Measurements from ENCODE around the gene ATXN7L1. TPM values are rescaled to one million over a fixed set of nuclear protein-coding genes. Genes with fewer than 3 reads are reported as not detected.

ATXN7L1 gene
- total RNA-seq, 3 donors from 2014 or later: 19.7 to 29.5 (median 26.0) TPM

GRCh38 chr7:105803429-105803736 is 73.0 kb downstream of the ATXN7L1 start:
- DNase-seq: no peak
- no peaks in the 10 kb centered on the region for H3K36me3 ChIP-seq (ENCODE audit: low read depth)
- H3K4me1 ChIP-seq (ENCODE audit: low read depth): no peaks in the 10 kb centered on the region
- intact Hi-C loops (cut with DNase I, micrococcal nuclease): no loop called here
- H3K9me3 ChIP-seq: no peaks in the 10 kb centered on the region
- no peak for ATAC-seq
- TF ChIP-seq CTCF (IDR thresholded peaks at IDR 0.05): no peak
- H3K4me3 ChIP-seq: no peak overlapping the region

GRCh38 chr7:105802604-105803428 is 73.6 kb downstream of the ATXN7L1 start:
- DNase-seq: no peak
- Histone ChIP-seq H3K9me3 (no peaks in the 10 kb centered on the region), H3K4me1 (ENCODE audit: low read depth) (no peaks in the 10 kb centered on the region), H3K36me3 (ENCODE audit: low read depth) (no peaks in the 10 kb centered on the region), H3K4me3 (no peak overlapping the region)
- ATAC-seq: peak; percentile 15
- intact Hi-C loops (cut with DNase I, micrococcal nuclease): no loop called here
- no peak for TF ChIP-seq CTCF (IDR thresholded peaks at IDR 0.05)

- intact Hi-C loops (cut with DNase I, micrococcal nuclease): no loop called here
- TF ChIP-seq CTCF (IDR thresholded peaks at IDR 0.05): no peak
- Histone ChIP-seq H3K4me1 (ENCODE audit: low read depth) (no peaks in the 10 kb centered on the region), H3K4me3 (no peak overlapping the region), H3K9me3 (no peaks in the 10 kb centered on the region), H3K36me3 (ENCODE audit: low read depth) (no peaks in the 10 kb centered on the region)
- ATAC-seq (no peak), DNase-seq (no peak)
Observed at GRCh38 chr7:105800849-105801534, 75.4 kb downstream of the ATXN7L1 start.

GRCh38 chr7:105800442-105800841 is 76.0 kb downstream of the ATXN7L1 start:
- no peak for TF ChIP-seq CTCF (IDR thresholded peaks at IDR 0.05)
- intact Hi-C loops (cut with DNase I, micrococcal nuclease): no loop called here
- ATAC-seq: no peak

GRCh38 chr7:105799677-105800076 is 76.7 kb downstream of the ATXN7L1 start:
- no peaks in the 10 kb centered on the region for H3K36me3 ChIP-seq (ENCODE audit: low read depth)
- intact Hi-C loops (cut with DNase I, micrococcal nuclease): no loop called here
- no peak for ATAC-seq
- H3K4me1 ChIP-seq (ENCODE audit: low read depth): no peaks in the 10 kb centered on the region
- H3K4me3 ChIP-seq: no peak overlapping the region
- TF ChIP-seq CTCF (IDR thresholded peaks at IDR 0.05): no peak
- no peak for DNase-seq
- no peaks in the 10 kb centered on the region for H3K9me3 ChIP-seq

More at GRCh38 chr7:105800442-105800841, 76.0 kb downstream of the ATXN7L1 start:
- no peaks in the 10 kb centered on the region for H3K9me3 ChIP-seq
- H3K36me3 ChIP-seq (ENCODE audit: low read depth): no peaks in the 10 kb centered on the region
- no peaks in the 10 kb centered on the region for H3K4me1 ChIP-seq (ENCODE audit: low read depth)
- no peak overlapping the region for H3K4me3 ChIP-seq
- DNase-seq: no peak

All from mucosa of descending colon (tissue), 3 donors.